Muscle of back (tissue), 11 donors: Measurements from ENCODE around the gene LYRM4. TPM values are rescaled to one million over a fixed set of nuclear protein-coding genes. Genes with fewer than 3 reads are reported as not detected.
A peak's percentile ranks its signal among the peaks of the same experiment; 100 is the strongest.

Experiments
- DNase-seq, 3 donors: peaks; one replicate each; pipeline versions ENCODE4 v3.0.0 to v3.0.0-alpha.2; 2013
- polyA plus RNA-seq, 10 donors: library from polyadenylated mRNA; unstranded; fragments of 120-200 nt; gene quantifications; one replicate each; pipeline ENCODE4 v1.2.1, GENCODE V29; 2013; ENCODE audit not compliant: insufficient read length in 10 of 10

The LYRM4 gene
- polyA plus RNA-seq, 10 donors, result 20.3 to 35.7 (median 25.2) TPM

- no peak for DNase-seq
Observed at GRCh38 chr6:5149891-5150290, 110.9 kb downstream of the LYRM4 start.

- DNase-seq, result no peak
Observed at GRCh38 chr6:5149159-5149704, 111.5 kb downstream of the LYRM4 start.

- DNase-seq, result no peak
Observed at GRCh38 chr6:5146398-5146797, 114.4 kb downstream of the LYRM4 start.

GRCh38 chr6:5143634-5144311 lies 117.0 kb downstream of the LYRM4 start:
- DNase-seq, result peak; percentile 81 to 93 (median 87)

GRCh38 chr6:5142915-5143314 lies 117.8 kb downstream of the LYRM4 start:
- DNase-seq, result no peak

- DNase-seq, result no peak
Observed at GRCh38 chr6:5142131-5142530, 118.6 kb downstream of the LYRM4 start.

- DNase-seq, result no peak
Observed at GRCh38 chr6:5141046-5141445, 119.7 kb downstream of the LYRM4 start.

GRCh38 chr6:5139828-5140771 lies 120.7 kb downstream of the LYRM4 start:
- no peak for DNase-seq

- no peak for DNase-seq
Observed at GRCh38 chr6:5138995-5139827, 121.5 kb downstream of the LYRM4 start.

GRCh38 chr6:5136851-5137250 lies 123.9 kb downstream of the LYRM4 start:
- DNase-seq, result no peak

GRCh38 chr6:5135788-5136376 lies 124.9 kb downstream of the LYRM4 start:
- peak in 1 of 3 donors; percentile 15 for DNase-seq

GRCh38 chr6:5133943-5134342 lies 126.8 kb downstream of the LYRM4 start:
- DNase-seq, result no peak

- DNase-seq, result peak; percentile 75 to 91 (median 80)
Observed at GRCh38 chr6:5132731-5133130, 128.0 kb downstream of the LYRM4 start.

GRCh38 chr6:5130135-5130866 lies 130.4 kb downstream of the LYRM4 start:
- DNase-seq, result no peak

GRCh38 chr6:5128351-5128750 lies 132.4 kb downstream of the LYRM4 start:
- no peak for DNase-seq

- no peak for DNase-seq
Observed at GRCh38 chr6:5127106-5127687, 133.6 kb downstream of the LYRM4 start.

GRCh38 chr6:5126214-5126613 lies 134.5 kb downstream of the LYRM4 start:
- DNase-seq, result no peak

- DNase-seq, result peak in 1 of 3 donors; percentile 41
Observed at GRCh38 chr6:5125152-5126006, 135.4 kb downstream of the LYRM4 start.

- DNase-seq, result no peak
Observed at GRCh38 chr6:5124526-5124925, 136.2 kb downstream of the LYRM4 start.
